ENCODE measurements around the gene UBAC2. TPM values are rescaled to one million over a fixed set of nuclear protein-coding genes. Genes with fewer than 3 reads are reported as not detected.

Gene UBAC2
- total RNA-seq, 1 experiment from 2014 or later: 80.3 TPM

DNA sequence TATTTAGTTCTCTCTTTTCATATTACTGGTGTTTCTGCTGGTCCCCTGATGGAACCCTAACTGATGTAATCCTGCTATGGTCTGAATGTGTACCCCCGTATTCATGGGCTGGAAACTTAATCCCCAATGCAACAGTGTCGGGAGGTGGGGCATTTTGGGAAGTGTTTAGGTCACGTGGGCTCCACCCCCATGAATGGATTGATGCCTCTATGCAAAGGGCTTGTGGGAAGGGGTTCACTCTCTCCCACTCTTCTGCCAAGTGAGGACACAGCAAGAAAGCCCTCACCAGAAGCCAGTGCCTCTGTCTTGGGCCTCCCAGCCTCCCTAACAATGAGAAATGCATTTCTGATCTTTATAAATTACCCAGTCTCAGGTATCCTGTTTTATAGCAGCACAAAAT lies 21.2 kb upstream of the UBAC2 start:
- intact Hi-C loops (cut with micrococcal nuclease; ENCODE audit: unreplicated experiment): no loop called here
- Histone ChIP-seq H4K20me1 (ENCODE audit: insufficient read depth) (no peaks in the 10 kb centered on the region), H3K4me2 (no peak overlapping the region), H3K36me3 (ENCODE audit: low read depth) (no peaks in the 10 kb centered on the region), H3K9me2 (ENCODE audit: insufficient read depth) (no peaks in the 10 kb centered on the region), H3K79me2 (ENCODE audit: low read depth) (no peaks in the 10 kb centered on the region), H3K27ac (no peak overlapping the region), H3K4me1 (replicated peaks; ENCODE audit: insufficient read depth) (peaks cover 8% of the 10 kb centered on the region; the same call in 1 of the 2 replicates), H3K27me3 (ENCODE audit: insufficient read depth, low read depth) (no peaks in the 10 kb centered on the region), H3K4me3 (no peak overlapping the region), H3F3A (ENCODE audit: insufficient read depth, low read depth) (no peaks in the 10 kb centered on the region), H2AFZ (no peak overlapping the region), H3K9me3 (ENCODE audit: insufficient read depth, low read depth) (peaks cover 16% of the 10 kb centered on the region)
- POLR2A ChIA-PET (ENCODE audit: unreplicated experiment): no interaction called here
- no peak for DNase-seq
- BruUV-seq (replicated peaks): no TSS peak
- TF ChIP-seq, protein P1, sequence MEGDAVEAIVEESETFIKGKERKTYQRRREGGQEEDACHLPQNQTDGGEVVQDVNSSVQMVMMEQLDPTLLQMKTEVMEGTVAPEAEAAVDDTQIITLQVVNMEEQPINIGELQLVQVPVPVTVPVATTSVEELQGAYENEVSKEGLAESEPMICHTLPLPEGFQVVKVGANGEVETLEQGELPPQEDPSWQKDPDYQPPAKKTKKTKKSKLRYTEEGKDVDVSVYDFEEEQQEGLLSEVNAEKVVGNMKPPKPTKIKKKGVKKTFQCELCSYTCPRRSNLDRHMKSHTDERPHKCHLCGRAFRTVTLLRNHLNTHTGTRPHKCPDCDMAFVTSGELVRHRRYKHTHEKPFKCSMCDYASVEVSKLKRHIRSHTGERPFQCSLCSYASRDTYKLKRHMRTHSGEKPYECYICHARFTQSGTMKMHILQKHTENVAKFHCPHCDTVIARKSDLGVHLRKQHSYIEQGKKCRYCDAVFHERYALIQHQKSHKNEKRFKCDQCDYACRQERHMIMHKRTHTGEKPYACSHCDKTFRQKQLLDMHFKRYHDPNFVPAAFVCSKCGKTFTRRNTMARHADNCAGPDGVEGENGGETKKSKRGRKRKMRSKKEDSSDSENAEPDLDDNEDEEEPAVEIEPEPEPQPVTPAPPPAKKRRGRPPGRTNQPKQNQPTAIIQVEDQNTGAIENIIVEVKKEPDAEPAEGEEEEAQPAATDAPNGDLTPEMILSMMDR (conservative IDR thresholded peaks at IDR 0.05): no peak
- TF ChIP-seq EZH2 (IDR thresholded peaks at IDR 0.05; ENCODE audit: low read depth): no peak
- CTCF ChIA-PET: no interaction called here

DNA sequence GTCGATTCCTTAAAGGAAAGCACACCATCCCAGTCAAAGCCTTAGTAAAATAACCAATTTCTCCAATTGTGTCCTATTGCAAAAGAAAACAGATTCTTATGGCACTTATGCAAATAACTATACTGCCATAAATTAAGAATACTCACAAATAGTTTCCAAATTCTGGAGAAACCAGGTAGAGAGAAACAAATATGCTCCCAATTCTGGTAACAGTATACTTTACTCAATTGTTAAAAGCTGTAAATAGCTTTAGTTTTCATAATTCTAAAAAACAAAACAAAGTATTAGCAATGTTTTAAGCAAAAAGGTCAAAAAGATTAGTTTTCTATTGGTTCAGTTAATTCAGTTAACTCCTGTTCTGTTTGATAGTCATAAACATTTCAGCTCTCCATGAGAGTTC lies 18.2 kb upstream of the UBAC2 start:
- H4K20me1 ChIP-seq (ENCODE audit: insufficient read depth): no peaks in the 10 kb centered on the region
- intact Hi-C loops (cut with micrococcal nuclease; ENCODE audit: unreplicated experiment): no loop called here
- H3F3A ChIP-seq (ENCODE audit: insufficient read depth, low read depth): no peaks in the 10 kb centered on the region
- CTCF ChIA-PET: interaction anchor here (0.6 kb wide), 1 partner anchor 161 kb away, joined by 4 read pairs; no protein-coding TSS in a partner anchor
- no peaks in the 10 kb centered on the region for H3K9me2 ChIP-seq (ENCODE audit: insufficient read depth)
- no peak overlapping the region for H3K4me3 ChIP-seq
- H3K4me1 ChIP-seq (replicated peaks; ENCODE audit: insufficient read depth): no peaks in the 10 kb centered on the region
- TF ChIP-seq, protein P1 (conservative IDR thresholded peaks at IDR 0.05): no peak
- no peak for TF ChIP-seq EZH2 (IDR thresholded peaks at IDR 0.05; ENCODE audit: low read depth)
- no peaks in the 10 kb centered on the region for H3K27me3 ChIP-seq (ENCODE audit: insufficient read depth, low read depth)
- peaks cover 16% of the 10 kb centered on the region for H3K9me3 ChIP-seq (ENCODE audit: insufficient read depth, low read depth)
- H2AFZ ChIP-seq: no peak overlapping the region
- no TSS peak for BruUV-seq (replicated peaks)
- no peak overlapping the region for H3K4me2 ChIP-seq
- no peaks in the 10 kb centered on the region for H3K79me2 ChIP-seq (ENCODE audit: low read depth)
- POLR2A ChIA-PET (ENCODE audit: unreplicated experiment): no interaction called here
- no peaks in the 10 kb centered on the region for H3K36me3 ChIP-seq (ENCODE audit: low read depth)
- H3K27ac ChIP-seq: no peak overlapping the region
- no peak for DNase-seq

DNA sequence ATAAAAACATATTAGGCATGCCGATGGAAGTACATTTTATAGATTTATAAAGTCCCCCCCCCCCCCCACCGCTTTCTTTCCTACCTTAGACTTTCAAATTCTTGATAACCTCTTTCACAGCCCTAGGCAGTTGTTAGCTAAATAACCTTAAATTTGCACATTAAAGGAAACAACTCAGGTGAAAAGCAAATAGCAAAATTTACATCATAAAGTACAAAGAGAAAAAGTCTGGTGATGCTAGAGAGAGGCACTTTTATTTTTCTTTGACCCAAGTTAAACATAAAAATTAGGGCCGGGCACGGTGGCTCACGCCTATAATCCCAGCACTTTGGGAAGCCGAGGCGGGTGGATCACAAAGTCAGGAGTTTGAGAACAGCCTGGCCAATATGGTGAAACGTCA lies 15.0 kb upstream of the UBAC2 start:
- ChIA-PET CTCF (interaction anchor here (0.6 kb wide), 1 partner anchor 93 kb away, joined by 4 read pairs; no protein-coding TSS in a partner anchor), POLR2A (ENCODE audit: unreplicated experiment) (no interaction called here)
- Histone ChIP-seq H3K4me1 (replicated peaks; ENCODE audit: insufficient read depth) (peaks cover 2% of the 10 kb centered on the region), H2AFZ (no peak overlapping the region), H3K27ac (no peak overlapping the region), H3K27me3 (ENCODE audit: insufficient read depth, low read depth) (no peaks in the 10 kb centered on the region), H3F3A (ENCODE audit: insufficient read depth, low read depth) (no peaks in the 10 kb centered on the region; the same call in 1 of the 2 replicates), H3K4me2 (no peak overlapping the region), H3K4me3 (no peak overlapping the region), H3K79me2 (ENCODE audit: low read depth) (no peaks in the 10 kb centered on the region), H3K36me3 (ENCODE audit: low read depth) (no peaks in the 10 kb centered on the region), H4K20me1 (ENCODE audit: insufficient read depth) (no peaks in the 10 kb centered on the region), H3K9me2 (ENCODE audit: insufficient read depth) (no peaks in the 10 kb centered on the region), H3K9me3 (ENCODE audit: insufficient read depth, low read depth) (peaks cover 16% of the 10 kb centered on the region)
- TF ChIP-seq EZH2 (IDR thresholded peaks at IDR 0.05; ENCODE audit: low read depth): no peak
- TF ChIP-seq, protein P1 (conservative IDR thresholded peaks at IDR 0.05): no peak
- DNase-seq: no peak
- no TSS peak for BruUV-seq (replicated peaks)
- intact Hi-C loops (cut with micrococcal nuclease; ENCODE audit: unreplicated experiment): no loop called here

Measured in PC-9 (cell line).